Left ventricle myocardium inferior (tissue), 1 donor: ENCODE measurements around the gene USP43. TPM values are rescaled to one million over a fixed set of nuclear protein-coding genes. Genes with fewer than 3 reads are reported as not detected.

Source experiments
- DNase-seq: peaks from one replicate; pipeline ENCODE4 v3.0.0-alpha.2; 2020
- H3K27ac ChIP-seq: fragments of 200-600 bp; replicated peaks from 2 replicates; pipeline ENCODE4 v1.8.0; 2021
- H3K27me3 ChIP-seq: fragments of 200-600 bp; 2 replicates; pipeline ENCODE4 v1.8.0; 2021; ENCODE audit warnings: low read depth
- H3K36me3 ChIP-seq: fragments of 200-600 bp; 2 replicates; pipeline ENCODE4 v1.8.0; 2021
- H3K4me1 ChIP-seq: fragments of 200-600 bp; 2 replicates; pipeline ENCODE4 v1.8.0; 2021
- H3K4me3 ChIP-seq: fragments of 200-600 bp; 2 replicates; pipeline ENCODE4 v1.8.0; 2021; ENCODE audit warnings: mild to moderate bottlenecking, moderate library complexity
- H3K9me3 ChIP-seq: fragments of 200-600 bp; replicated peaks from 2 replicates; pipeline ENCODE4 v1.8.0; 2021
- intact Hi-C: fragments of 100-400 bp; cut with micrococcal nuclease; formaldehyde crosslinking; loops from one replicate; pipeline ENCODE4 v1.11.0; 2022
- total RNA-seq: library from RNA; stranded (reverse); fragmentation: NEBNext Ultra II Directional; extraction: Animal tissue kit (Norgen Biotek cat#: 25700); gene quantifications from one replicate; pipeline ENCODE4 v1.2.1, GENCODE V29; 2021
- TF ChIP-seq, protein P1 (sequence below): fragments of 200-600 bp; IDR thresholded peaks from 2 replicates; pipeline ENCODE4 v1.8.0; 2021; ENCODE audit warnings: antibody characterized with exemption, mild to moderate bottlenecking, borderline replicate concordance
- donor health status: DM: no; HTN: yes; CAD: no; lungs with severe emphysema.

The USP43 gene
- total RNA-seq, 1 donor from 2014 or later = 0.08 TPM

- TF ChIP-seq, protein P1, sequence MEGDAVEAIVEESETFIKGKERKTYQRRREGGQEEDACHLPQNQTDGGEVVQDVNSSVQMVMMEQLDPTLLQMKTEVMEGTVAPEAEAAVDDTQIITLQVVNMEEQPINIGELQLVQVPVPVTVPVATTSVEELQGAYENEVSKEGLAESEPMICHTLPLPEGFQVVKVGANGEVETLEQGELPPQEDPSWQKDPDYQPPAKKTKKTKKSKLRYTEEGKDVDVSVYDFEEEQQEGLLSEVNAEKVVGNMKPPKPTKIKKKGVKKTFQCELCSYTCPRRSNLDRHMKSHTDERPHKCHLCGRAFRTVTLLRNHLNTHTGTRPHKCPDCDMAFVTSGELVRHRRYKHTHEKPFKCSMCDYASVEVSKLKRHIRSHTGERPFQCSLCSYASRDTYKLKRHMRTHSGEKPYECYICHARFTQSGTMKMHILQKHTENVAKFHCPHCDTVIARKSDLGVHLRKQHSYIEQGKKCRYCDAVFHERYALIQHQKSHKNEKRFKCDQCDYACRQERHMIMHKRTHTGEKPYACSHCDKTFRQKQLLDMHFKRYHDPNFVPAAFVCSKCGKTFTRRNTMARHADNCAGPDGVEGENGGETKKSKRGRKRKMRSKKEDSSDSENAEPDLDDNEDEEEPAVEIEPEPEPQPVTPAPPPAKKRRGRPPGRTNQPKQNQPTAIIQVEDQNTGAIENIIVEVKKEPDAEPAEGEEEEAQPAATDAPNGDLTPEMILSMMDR = no peak
- DNase-seq = no peak
- Histone ChIP-seq H3K36me3 (peaks cover 10% of the 10 kb centered on the region), H3K4me1 (no peaks in the 10 kb centered on the region), H3K27ac (no peak overlapping the region), H3K27me3 (peaks cover 5% of the 10 kb centered on the region), H3K9me3 (peaks cover 10% of the 10 kb centered on the region), H3K4me3 (no peak overlapping the region)
- intact Hi-C loops = no loop called here
These were observed 131.6 kb downstream of the USP43 start for GRCh38 chr17:9776911-9777310.

Other genes with a start within 250 kb of the USP43 start
- gene STX8, start 69.7 kb upstream of the USP43 start, total RNA-seq = 61.3 TPM
- gene CFAP52, start 68.9 kb upstream of the USP43 start, total RNA-seq = not detected
- gene DHRS7C, start 146.1 kb downstream of the USP43 start, total RNA-seq = 3.1 TPM
- gene GSG1L2, start 176.6 kb downstream of the USP43 start, total RNA-seq = not detected
- gene GLP2R, start 180.4 kb downstream of the USP43 start, total RNA-seq = not detected